NOMO-1 (cell line): Measurements from ENCODE around the gene TRIM67.
A peak's percentile ranks its signal among the peaks of the same experiment; 100 is the strongest.

ENCODE experiments used
- DNase-seq, 2 experiments: peaks; one replicate each; lab custom pipeline; 2025; ENCODE audit not compliant: unreplicated experiment in 2 of 2; lab: John Stamatoyannopoulos, UW

Gene TRIM67

GRCh38 chr1:231231511-231231910 lies 69.7 kb downstream of the TRIM67 start:
- no peak for DNase-seq

DNA sequence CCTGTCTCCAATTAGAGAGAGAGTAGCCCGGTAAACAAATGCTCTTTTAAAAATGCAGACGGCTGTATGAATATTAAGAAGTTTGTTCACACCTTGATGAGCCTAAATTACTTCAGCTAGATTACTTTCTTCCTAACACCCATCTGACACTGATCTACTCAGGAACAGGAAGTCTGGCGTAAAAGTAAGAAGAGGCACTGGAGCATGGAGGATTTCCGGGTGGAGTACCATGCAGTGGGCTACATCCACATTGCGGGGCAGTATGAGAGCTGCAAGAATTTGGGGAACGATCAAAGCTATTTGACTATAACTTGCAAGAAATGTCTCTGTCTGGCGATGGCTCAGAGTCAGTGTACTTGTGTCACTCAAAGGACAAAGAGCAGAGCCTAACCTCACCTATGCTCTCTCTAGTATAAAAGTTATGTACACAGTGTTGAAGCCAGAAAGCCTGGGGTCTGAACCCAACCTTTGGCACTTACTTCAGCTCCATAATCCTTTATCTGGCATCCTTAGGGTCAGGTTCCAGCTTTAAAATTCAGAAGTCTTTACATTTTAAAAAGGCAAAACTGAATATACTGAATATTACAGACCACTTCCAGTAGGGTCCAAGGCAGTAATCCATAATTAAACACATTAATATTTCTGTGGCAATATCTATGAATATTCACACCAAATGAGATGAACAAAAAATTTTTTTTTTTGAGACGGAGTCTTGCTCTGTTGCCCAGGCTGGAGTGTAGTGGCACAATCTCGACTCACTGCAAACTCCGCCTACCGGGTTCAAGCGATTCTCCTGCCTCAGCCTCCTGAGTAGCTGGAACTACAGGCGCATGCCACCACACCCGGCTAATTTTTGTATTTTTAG lies 71.2 kb downstream of the TRIM67 start:
- no peak for DNase-seq

DNA sequence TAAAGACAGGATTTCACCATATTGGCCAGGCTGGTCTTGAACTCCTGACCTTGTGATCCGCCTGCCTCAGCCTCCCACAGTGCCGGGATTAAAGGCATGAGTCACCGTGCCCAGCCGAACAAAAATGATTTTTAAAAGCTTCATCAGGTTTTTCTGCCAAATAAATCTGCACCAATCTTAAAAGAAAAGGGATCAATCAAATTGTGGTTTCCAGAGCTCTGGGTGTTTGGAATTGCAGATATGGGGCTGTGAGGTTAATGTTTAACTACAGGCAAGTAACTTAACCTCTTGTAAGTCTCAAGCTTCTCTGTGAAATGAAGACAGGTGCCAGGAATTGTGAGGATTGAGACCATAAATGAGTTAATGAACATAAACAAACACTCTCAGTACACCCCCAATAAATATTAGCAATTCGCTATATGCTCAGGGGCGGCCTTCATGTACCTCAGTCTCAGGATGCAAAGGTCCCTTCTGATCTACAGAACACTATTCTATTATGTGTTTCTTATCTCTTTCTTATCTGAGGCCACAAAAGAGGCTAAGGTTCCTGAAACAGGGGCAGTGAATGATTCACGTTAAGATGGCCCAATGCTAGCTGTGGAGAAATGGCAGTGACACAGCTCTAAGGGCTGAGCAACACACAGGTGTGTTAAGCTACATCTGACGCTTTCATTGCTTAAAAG lies 72.0 kb downstream of the TRIM67 start:
- no peak for DNase-seq

DNA sequence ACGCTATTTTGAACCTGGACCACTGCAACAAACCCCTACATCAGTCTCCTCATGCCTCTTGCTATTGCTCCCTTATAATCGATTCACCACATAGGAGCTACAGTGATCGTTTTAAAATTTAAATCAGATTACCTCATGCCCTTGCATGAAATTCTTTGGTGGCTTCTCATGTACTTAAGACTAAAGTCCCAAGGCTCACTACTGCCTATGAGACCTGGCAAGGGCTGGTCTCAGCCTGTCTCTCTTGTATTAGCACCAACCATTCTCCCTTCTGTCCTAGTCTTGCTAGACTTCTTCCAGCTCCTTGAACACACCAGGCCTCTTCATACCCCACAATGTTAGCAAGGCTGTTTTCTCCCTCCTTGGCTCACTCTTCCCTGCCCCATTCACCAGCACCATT lies 72.6 kb downstream of the TRIM67 start:
- no peak for DNase-seq

DNA sequence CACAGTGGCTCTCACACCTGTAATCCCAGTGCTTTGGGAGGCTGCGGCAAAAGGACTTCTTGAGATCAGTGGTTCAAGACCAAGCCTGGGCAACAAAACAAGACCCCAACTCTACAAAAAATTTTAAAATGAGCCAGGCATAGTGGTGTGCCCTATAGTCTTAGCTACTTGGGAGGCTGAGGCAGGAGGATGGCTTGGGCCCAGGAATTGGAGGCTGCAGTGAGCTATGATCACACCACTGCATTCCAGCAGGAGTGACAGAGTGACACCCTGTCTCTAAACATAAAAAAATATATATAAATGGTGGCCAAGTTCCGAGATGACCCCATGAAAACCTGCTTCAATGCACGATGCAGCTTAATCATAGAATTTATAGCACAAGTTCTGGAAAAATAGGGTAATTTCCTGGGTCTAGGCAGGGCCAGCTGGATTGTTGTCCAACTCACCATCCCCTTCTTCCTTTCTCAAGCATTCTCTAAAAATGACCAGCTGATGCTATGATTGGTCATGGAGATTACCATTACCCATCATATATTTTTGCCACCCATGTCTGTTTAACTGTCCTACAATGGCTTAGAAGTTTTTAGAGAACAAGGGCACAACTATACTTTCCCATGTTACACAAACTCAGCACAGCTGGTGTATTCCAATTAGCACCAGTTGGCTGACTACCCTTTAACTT lies 73.8 kb downstream of the TRIM67 start:
- no peak for DNase-seq

GRCh38 chr1:231236208-231236591 lies 74.3 kb downstream of the TRIM67 start:
- no peak for DNase-seq

DNA sequence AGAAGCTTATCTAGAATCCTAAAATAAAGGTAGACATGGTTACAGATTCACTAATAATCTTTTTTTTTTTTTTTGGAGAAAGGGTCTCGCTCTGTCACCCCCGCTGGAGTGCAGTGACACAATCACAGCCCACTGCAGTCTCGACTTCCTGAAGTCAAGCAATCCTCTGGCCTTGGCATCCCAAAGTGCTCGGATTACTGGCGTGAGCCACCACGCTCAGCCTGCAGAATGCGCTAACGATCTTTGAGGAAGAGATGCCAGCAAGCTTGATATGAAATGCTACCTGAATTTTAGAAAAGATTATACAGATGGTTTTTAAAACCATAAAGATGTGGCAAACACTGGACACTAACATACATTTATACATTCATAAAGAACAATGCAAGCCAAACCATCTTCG lies 75.1 kb downstream of the TRIM67 start:
- DNase-seq = no peak

DNA sequence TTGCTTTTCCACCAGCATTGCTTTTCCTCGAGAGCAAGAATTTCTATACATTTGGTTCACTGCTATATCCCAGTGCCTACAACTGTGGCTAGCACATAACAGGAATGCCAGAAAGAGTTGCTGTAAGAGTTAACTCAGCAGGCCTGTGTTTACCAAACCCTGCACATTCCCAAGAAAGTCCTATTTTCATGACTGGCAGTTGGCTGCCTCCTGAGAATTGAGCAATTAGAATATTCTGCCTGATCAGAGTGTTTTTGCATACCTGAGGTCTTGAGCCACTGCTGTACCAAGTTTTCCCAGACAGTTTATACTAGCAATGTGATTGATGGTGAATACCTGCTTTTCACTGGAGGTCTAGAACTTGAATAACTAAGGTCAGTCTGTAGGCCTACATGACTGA lies 76.4 kb downstream of the TRIM67 start:
- DNase-seq = no peak

- DNase-seq = no peak
Measured at GRCh38 chr1:231240531-231240882, 78.6 kb downstream of the TRIM67 start.

DNA sequence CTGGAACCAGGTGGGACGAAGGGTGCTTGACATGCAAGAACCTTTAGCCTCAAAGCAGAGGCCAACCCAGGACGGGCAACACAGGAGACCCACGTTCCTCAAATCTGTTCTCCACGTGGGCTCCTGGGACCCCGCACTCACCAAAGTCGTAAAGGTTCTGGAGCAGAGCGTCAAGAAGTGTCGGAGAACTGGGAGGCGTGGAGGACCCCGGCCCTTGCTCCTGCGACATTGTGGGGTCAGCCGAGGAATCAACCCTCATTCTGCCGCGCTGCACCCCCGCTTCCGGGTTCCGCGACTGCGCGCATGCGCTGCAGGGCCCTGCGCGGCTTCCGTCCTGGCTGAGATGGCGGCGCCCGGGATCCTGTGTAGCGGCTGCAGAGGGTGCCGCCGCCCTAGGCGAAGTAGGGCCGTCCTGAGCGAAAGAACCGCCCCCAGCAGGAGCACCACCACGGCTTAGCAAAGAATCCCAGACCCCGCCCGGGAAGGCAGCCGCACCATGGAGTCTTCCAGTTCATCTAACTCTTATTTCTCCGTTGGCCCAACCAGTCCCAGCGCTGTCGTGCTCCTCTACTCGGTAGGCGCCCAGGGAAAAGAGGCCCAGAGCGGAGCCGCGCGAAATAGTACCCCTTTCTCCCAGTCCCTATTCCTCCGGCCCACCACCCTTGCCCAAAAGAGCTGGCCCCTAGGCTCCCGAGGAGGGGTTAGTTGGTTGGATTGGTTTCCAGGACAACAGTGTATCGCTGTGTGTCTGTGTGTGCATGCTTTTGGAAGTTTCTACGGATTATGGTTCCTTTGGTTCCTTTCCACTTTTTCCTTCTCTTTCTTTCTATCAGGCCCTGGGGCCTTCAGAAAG lies 79.3 kb downstream of the TRIM67 start, which contains the start of gene GNPAT:
Gene GNPAT (plus strand): TSS at position 330 of the 853 bp plus-strand sequence. CDS start 167 bp downstream, at position 497.
- DNase-seq = peak; percentile 72 to 75

DNA sequence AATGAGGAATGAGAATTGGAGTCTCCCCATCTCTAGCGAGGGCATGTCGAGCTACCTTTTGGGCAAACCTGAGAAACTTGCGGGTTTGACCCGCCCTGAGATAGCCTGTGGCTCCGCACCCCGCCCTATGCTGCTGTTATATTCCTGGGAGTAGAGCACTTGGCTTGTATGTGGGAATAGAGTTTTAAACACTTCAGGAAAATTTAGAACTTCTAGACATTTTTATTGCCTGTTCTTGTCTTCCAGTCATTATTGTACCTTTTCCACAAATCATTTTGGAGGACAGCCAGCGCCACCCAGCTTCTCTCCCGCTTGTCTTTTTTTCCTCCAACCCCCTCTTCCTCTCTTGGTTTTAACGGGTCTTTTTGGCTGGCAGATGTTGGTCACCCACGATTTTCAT lies 79.9 kb downstream of the TRIM67 start:
- DNase-seq = peak in 1 of 2 experiments; percentile 13

DNA sequence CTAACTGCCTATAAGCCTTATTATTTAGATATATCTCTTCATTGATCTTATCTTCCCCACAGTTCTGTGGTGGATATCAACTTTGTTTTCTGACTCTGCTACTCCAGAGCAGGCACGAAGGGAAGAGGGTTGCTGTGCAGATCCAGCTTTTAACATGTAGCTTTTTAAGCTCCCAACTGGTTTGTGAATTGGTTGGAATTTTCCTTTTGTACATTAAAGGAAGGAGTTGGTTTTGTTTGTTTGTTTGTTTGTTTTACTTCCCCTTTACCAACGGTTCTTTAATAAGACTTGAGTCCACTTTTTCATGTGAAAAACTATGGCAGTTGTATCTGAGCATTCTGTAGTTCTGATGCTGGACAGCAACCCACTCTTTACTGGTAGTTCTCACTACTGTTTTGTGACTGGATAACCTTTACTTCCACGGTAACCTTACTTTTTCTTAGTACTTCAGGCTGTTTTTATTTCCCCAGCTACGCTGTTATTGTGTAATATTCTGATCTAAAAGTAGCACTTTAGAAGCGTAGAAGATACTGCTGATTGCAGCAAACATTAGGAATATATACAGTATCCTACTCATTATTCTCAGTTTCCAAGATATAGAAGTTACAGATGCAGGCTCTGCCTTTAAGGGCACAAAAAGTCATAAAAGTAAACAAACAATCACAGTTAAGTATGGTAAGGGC lies 80.8 kb downstream of the TRIM67 start:
- DNase-seq = peak in 1 of 2 experiments; percentile 36

DNA sequence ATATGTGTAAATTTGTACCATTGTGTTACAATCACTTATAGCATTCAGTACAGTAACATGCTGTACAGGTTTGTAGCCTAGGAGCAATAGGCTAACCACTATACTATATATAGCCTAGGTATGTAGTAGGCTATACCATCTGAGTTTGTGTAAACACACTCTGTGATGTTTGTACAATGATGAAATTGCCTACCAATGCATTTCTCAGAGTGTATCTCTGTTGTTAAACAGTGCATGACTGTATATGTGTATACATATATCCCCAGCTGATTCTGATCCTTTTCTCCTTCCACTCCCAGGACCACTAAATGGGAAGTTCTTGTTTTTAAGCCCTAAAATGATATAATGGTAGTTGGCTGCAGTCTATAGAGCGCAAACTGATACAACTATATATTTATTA lies 86.9 kb downstream of the TRIM67 start:
- DNase-seq = no peak

- no peak for DNase-seq
Measured at GRCh38 chr1:231252336-231252735, 90.5 kb downstream of the TRIM67 start.

GRCh38 chr1:231260351-231260750 lies 98.5 kb downstream of the TRIM67 start:
- DNase-seq = no peak

GRCh38 chr1:231264642-231265041 lies 102.8 kb downstream of the TRIM67 start:
- DNase-seq = no peak

- DNase-seq = no peak
Measured at GRCh38 chr1:231265379-231265778, 103.5 kb downstream of the TRIM67 start.

- DNase-seq = no peak
Measured at GRCh38 chr1:231266811-231267322, 105.0 kb downstream of the TRIM67 start.
